ENCODE data around the gene CSK.

Gene CSK

DNA sequence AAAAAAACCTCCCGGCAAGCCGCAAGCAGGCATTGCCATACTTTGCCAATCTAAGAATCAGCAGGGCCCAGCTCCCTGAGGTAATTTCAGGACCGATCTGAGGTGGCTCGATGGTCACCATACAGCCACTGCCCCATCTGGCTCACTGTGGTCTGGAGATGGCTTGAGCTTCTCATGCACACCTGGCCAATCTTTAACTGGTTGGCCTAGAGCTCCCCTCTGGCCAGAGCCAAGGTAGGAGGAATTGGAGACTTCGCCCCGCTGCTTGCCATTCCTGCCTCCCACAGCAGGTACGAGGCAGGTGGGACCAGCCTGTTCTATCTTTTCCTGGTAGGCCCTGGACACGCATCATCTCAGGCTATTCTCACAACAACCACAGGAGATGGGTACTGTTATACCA is 23.1 kb upstream of the CSK start:
- Histone ChIP-seq H3K4me1 (ENCODE audit: insufficient read depth, low read length) (peaks cover 7% of the 10 kb centered on the region), H3K36me3 (ENCODE audit: insufficient read depth, low read length) (no peaks in the 10 kb centered on the region), H3K9me3 (ENCODE audit: low read length) (no peaks in the 10 kb centered on the region), H3K4me3 (ENCODE audit: low read length) (no peak overlapping the region), H3K27me3 (ENCODE audit: insufficient read depth, low read length) (no peaks in the 10 kb centered on the region), H2AFZ (ENCODE audit: low read depth, low read length) (no peak overlapping the region)

GRCh38 chr15:74762791-74763150 is 19.1 kb upstream of the CSK start:
- Histone ChIP-seq H3K9me3 (ENCODE audit: low read length) (no peaks in the 10 kb centered on the region), H2AFZ (ENCODE audit: low read depth, low read length) (no peak overlapping the region), H3K27me3 (ENCODE audit: insufficient read depth, low read length) (no peaks in the 10 kb centered on the region), H3K4me3 (ENCODE audit: low read length) (no peak overlapping the region), H3K36me3 (ENCODE audit: insufficient read depth, low read length) (no peaks in the 10 kb centered on the region), H3K4me1 (ENCODE audit: insufficient read depth, low read length) (peaks cover 7% of the 10 kb centered on the region)

- no peaks in the 10 kb centered on the region for H3K36me3 ChIP-seq (ENCODE audit: insufficient read depth, low read length)
- no peaks in the 10 kb centered on the region for H3K9me3 ChIP-seq (ENCODE audit: low read length)
- no peaks in the 10 kb centered on the region for H3K27me3 ChIP-seq (ENCODE audit: insufficient read depth, low read length)
- peaks cover 7% of the 10 kb centered on the region for H3K4me1 ChIP-seq (ENCODE audit: insufficient read depth, low read length)
- no peak overlapping the region for H2AFZ ChIP-seq (ENCODE audit: low read depth, low read length)
- H3K4me3 ChIP-seq (ENCODE audit: low read length) = no peak overlapping the region
Measured at GRCh38 chr15:74763416-74763815, 18.5 kb upstream of the CSK start.

- H2AFZ ChIP-seq (ENCODE audit: low read depth, low read length) = no peak overlapping the region
- no peak overlapping the region for H3K4me3 ChIP-seq (ENCODE audit: low read length)
- H3K9me3 ChIP-seq (ENCODE audit: low read length) = no peaks in the 10 kb centered on the region
- H3K4me1 ChIP-seq (ENCODE audit: insufficient read depth, low read length) = peaks cover 11% of the 10 kb centered on the region
- no peaks in the 10 kb centered on the region for H3K36me3 ChIP-seq (ENCODE audit: insufficient read depth, low read length)
- no peaks in the 10 kb centered on the region for H3K27me3 ChIP-seq (ENCODE audit: insufficient read depth, low read length)
Measured at GRCh38 chr15:74767167-74768098, 14.4 kb upstream of the CSK start.

DNA sequence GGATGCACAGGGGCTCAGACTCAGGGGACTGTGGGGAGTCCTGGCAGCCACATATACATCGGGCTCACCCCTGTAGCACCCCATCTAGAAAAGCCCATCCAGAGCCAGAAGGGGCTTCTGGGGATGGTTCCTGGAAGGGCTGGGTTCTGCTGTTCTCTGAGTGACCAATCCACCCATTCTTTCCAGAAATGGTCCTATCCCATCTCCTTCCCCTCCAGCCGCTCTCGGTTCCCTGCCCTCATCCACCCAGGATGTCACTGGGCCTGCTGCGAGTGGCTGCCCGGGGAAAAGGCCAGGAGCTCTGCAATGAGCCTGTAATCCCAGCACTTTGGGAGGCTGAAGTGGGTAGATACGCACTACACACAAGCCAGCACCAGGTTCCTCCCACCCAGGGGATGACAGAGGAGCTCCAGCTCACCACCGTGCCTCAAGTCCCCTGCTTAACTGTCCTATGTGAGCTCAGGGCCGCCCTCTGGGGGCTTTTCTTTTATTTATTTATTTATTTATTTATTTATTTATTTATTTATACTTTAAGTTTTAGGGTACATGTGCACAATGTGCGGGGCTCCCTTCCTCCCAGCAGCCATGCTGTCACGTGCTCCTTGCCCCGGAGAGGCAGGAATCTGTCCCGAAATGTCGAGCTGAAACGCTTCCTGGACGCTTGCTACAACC is 13.6 kb upstream of the CSK start:
- Histone ChIP-seq H3K27me3 (ENCODE audit: insufficient read depth, low read length) (no peaks in the 10 kb centered on the region), H3K4me1 (ENCODE audit: insufficient read depth, low read length) (peaks cover 10% of the 10 kb centered on the region), H2AFZ (ENCODE audit: low read depth, low read length) (no peak overlapping the region), H3K4me3 (ENCODE audit: low read length) (no peak overlapping the region), H3K9me3 (ENCODE audit: low read length) (no peaks in the 10 kb centered on the region), H3K36me3 (ENCODE audit: insufficient read depth, low read length) (no peaks in the 10 kb centered on the region)

DNA sequence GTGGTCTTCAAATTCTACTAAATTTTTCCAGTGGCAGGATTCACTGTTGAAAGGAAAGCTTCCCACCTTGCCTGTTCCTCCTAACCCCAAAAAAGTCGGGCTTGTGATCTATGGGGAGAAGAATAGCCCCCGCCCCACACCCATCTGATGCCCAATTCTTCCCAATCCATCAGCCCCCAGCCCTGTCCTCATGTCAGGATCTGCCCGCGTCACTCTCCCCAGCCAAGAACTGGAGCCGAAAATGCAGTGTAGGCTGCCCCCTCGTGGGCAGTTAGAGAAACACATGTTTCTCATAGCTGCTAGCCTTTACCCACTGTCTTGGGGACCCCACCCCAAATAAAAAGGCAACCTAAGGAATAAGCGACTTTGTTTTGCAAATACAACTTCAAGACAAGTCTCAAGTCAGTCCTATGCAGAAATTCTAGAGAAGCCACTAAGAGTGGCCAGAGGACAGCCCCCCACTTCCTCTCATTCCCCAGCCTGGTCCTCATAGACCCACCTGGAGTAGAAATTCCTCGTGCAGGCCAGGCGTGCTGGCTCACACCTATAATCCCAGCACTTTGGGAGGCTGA is 13.0 kb upstream of the CSK start:
- peaks cover 16% of the 10 kb centered on the region for H3K4me1 ChIP-seq (ENCODE audit: insufficient read depth, low read length)
- H3K9me3 ChIP-seq (ENCODE audit: low read length) = no peaks in the 10 kb centered on the region
- no peak overlapping the region for H2AFZ ChIP-seq (ENCODE audit: low read depth, low read length)
- H3K27me3 ChIP-seq (ENCODE audit: insufficient read depth, low read length) = no peaks in the 10 kb centered on the region
- H3K36me3 ChIP-seq (ENCODE audit: insufficient read depth, low read length) = no peaks in the 10 kb centered on the region
- no peak overlapping the region for H3K4me3 ChIP-seq (ENCODE audit: low read length)

GRCh38 chr15:74769463-74770025 is 12.3 kb upstream of the CSK start:
- H3K27me3 ChIP-seq (ENCODE audit: insufficient read depth, low read length) = no peaks in the 10 kb centered on the region
- no peak overlapping the region for H3K4me3 ChIP-seq (ENCODE audit: low read length)
- H2AFZ ChIP-seq (ENCODE audit: low read depth, low read length) = no peak overlapping the region
- no peaks in the 10 kb centered on the region for H3K36me3 ChIP-seq (ENCODE audit: insufficient read depth, low read length)
- H3K9me3 ChIP-seq (ENCODE audit: low read length) = no peaks in the 10 kb centered on the region
- H3K4me1 ChIP-seq (ENCODE audit: insufficient read depth, low read length) = peaks cover 21% of the 10 kb centered on the region

- Histone ChIP-seq H2AFZ (ENCODE audit: low read depth, low read length) (no peak overlapping the region), H3K36me3 (ENCODE audit: insufficient read depth, low read length) (no peaks in the 10 kb centered on the region), H3K27me3 (ENCODE audit: insufficient read depth, low read length) (no peaks in the 10 kb centered on the region), H3K9me3 (ENCODE audit: low read length) (no peaks in the 10 kb centered on the region), H3K4me1 (ENCODE audit: insufficient read depth, low read length) (peaks cover 21% of the 10 kb centered on the region), H3K4me3 (ENCODE audit: low read length) (no peak overlapping the region)
Measured at GRCh38 chr15:74770211-74770903, 11.5 kb upstream of the CSK start.

GRCh38 chr15:74773329-74773728 is 8.6 kb upstream of the CSK start:
- H3K9me3 ChIP-seq (ENCODE audit: low read length) = no peaks in the 10 kb centered on the region

GRCh38 chr15:74773731-74774252 is 8.1 kb upstream of the CSK start:
- H3K36me3 ChIP-seq (ENCODE audit: insufficient read depth, low read length) = no peaks in the 10 kb centered on the region
- H3K27me3 ChIP-seq (ENCODE audit: insufficient read depth, low read length) = no peaks in the 10 kb centered on the region
- H3K4me3 ChIP-seq (ENCODE audit: low read length) = no peak overlapping the region
- no peaks in the 10 kb centered on the region for H3K9me3 ChIP-seq (ENCODE audit: low read length)
- no peak overlapping the region for H2AFZ ChIP-seq (ENCODE audit: low read depth, low read length)
- H3K4me1 ChIP-seq (ENCODE audit: insufficient read depth, low read length) = peaks cover 31% of the 10 kb centered on the region

More at GRCh38 chr15:74773329-74773728, 8.6 kb upstream of the CSK start:
- peaks cover 31% of the 10 kb centered on the region for H3K4me1 ChIP-seq (ENCODE audit: insufficient read depth, low read length)
- H3K27me3 ChIP-seq (ENCODE audit: insufficient read depth, low read length) = no peaks in the 10 kb centered on the region
- H3K4me3 ChIP-seq (ENCODE audit: low read length) = no peak overlapping the region
- H3K36me3 ChIP-seq (ENCODE audit: insufficient read depth, low read length) = no peaks in the 10 kb centered on the region
- H2AFZ ChIP-seq (ENCODE audit: low read depth, low read length) = no peak overlapping the region

DNA sequence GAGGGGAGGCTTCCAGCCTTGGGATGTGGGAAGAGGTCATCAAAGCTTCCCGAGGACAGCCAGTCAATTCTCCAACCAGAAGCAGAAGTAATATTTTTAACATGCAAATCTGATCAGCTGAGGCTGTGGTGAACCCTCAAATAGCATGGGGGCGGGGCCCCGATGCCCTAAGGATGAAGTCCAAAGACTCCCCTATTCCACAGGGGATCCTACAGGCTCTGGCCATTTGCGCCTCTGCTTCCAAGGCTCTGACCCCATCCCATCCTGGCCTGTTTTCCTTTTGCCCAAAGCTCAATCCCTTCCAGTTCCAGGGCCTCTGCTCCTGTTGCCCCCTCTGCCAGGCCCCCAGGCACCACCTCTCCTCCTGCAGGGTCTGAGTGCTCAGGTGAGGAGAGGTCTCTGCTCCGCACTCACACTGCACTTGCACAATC is 6.7 kb upstream of the CSK start:
- Histone ChIP-seq H3K9me3 (ENCODE audit: low read length) (no peaks in the 10 kb centered on the region), H3K36me3 (ENCODE audit: insufficient read depth, low read length) (no peaks in the 10 kb centered on the region), H2AFZ (ENCODE audit: low read depth, low read length) (no peak overlapping the region), H3K27me3 (ENCODE audit: insufficient read depth, low read length) (no peaks in the 10 kb centered on the region), H3K4me1 (ENCODE audit: insufficient read depth, low read length) (peaks cover 35% of the 10 kb centered on the region), H3K4me3 (ENCODE audit: low read length) (no peak overlapping the region)

GRCh38 chr15:74775894-74776293 is 6.0 kb upstream of the CSK start:
- H3K4me3 ChIP-seq (ENCODE audit: low read length) = no peak overlapping the region
- H3K9me3 ChIP-seq (ENCODE audit: low read length) = no peaks in the 10 kb centered on the region
- H3K27me3 ChIP-seq (ENCODE audit: insufficient read depth, low read length) = no peaks in the 10 kb centered on the region
- H3K36me3 ChIP-seq (ENCODE audit: insufficient read depth, low read length) = no peaks in the 10 kb centered on the region
- peaks cover 43% of the 10 kb centered on the region for H3K4me1 ChIP-seq (ENCODE audit: insufficient read depth, low read length)
- no peak overlapping the region for H2AFZ ChIP-seq (ENCODE audit: low read depth, low read length)

Measured in neuron (in vitro differentiated cells).